ENCODE data around the gene DCAKD. TPM values are rescaled to one million over a fixed set of nuclear protein-coding genes. Genes with fewer than 3 reads are reported as not detected.
A peak's percentile ranks its signal among the peaks of the same experiment; 100 is the strongest.

The DCAKD gene
- total RNA-seq, 1 donor from 2014 or later: 68.1 TPM

DNA sequence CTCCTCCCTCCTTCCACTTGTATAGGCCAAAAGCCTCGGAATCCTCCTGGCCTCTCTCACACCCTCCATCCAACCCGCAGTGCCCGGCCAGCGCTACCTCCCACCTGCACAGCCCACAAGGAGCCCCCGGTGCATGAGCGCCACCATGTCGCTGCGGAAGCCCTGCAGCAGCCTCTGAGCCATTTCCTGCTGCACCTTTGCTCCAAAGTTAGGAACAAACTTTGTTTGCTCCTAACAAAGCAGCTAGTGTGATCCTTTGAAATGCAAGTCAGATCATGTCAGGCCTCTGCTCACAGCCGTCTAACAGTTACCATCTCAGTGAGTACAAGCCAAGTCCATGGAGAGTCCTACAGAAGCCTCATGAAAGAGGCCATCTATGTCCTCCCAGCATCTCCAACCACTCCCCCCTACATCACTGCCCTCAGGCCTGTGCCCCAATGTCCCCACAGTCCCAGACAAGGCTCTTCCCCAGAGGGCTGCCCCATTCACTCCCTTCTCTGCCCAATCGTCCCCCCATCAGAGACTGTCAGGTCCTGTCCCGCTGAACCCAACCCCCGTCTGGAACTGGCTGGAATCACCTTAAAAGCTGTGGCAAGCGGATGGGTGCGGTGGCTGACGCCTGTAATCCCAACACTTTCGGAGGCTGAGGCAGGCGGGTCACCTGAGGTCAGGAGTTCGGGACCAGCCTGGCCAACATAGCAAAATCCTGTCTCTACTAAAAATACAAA is 7.5 kb downstream of the DCAKD start:
- no peaks in the 10 kb centered on the region for H3K9me3 Mint-ChIP-seq (ENCODE audit: low read depth)
- H3K36me3 Mint-ChIP-seq (ENCODE audit: insufficient read depth): peaks cover 2% of the 10 kb centered on the region
- TF ChIP-seq, protein P1, sequence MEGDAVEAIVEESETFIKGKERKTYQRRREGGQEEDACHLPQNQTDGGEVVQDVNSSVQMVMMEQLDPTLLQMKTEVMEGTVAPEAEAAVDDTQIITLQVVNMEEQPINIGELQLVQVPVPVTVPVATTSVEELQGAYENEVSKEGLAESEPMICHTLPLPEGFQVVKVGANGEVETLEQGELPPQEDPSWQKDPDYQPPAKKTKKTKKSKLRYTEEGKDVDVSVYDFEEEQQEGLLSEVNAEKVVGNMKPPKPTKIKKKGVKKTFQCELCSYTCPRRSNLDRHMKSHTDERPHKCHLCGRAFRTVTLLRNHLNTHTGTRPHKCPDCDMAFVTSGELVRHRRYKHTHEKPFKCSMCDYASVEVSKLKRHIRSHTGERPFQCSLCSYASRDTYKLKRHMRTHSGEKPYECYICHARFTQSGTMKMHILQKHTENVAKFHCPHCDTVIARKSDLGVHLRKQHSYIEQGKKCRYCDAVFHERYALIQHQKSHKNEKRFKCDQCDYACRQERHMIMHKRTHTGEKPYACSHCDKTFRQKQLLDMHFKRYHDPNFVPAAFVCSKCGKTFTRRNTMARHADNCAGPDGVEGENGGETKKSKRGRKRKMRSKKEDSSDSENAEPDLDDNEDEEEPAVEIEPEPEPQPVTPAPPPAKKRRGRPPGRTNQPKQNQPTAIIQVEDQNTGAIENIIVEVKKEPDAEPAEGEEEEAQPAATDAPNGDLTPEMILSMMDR (IDR thresholded peaks at IDR 0.05; ENCODE audit: unreplicated experiment): no peak
- no peak overlapping the region for H3K27ac Mint-ChIP-seq
- no peak for DNase-seq (ENCODE audit: low spot score, unreplicated experiment)
- H3K4me1 Mint-ChIP-seq (ENCODE audit: low read depth): peaks cover 3% of the 10 kb centered on the region
- H3K4me3 Mint-ChIP-seq (ENCODE audit: low read depth): no peak overlapping the region
- no peaks in the 10 kb centered on the region for H3K27me3 Mint-ChIP-seq

DNA sequence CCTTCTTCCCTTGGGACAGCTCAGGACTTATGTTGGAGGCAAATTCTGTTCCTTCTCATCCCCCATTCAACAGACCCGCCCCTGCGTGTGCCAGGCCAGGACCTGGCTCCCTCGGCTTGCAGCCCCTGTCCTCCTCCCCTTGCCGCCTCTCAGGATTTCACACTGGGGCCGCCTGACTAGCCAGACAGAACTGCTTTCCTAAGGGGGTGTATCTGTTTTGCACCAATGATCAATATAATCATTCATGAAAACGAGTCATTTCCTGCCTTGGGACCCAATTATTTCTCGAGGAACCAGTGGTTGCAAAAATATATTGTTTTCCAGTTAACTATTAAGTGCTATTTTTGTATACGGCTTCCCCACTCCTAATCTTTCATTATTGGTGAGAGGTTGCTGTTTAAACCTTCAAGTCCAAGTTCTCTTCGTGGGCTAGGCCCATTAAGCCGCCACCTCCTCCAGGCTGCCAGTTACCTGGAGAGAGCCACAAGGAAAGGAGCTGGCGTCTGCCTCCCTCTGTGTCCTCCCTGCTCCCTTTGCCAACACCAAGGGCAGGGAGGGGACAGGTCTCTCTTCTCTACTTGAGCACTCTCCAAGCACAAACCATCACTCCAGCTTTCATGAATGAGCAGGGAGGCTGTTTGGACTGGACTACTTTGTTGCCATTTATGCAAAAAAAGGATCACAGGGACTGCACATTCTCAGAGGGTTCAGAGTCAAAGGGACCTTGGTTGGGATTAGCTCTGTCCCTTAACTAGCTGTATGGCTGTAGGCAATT is 8.9 kb downstream of the DCAKD start:
- no peak for DNase-seq (ENCODE audit: low spot score, unreplicated experiment)
- TF ChIP-seq, protein P1 (IDR thresholded peaks at IDR 0.05; ENCODE audit: unreplicated experiment): no peak
- H3K9me3 Mint-ChIP-seq (ENCODE audit: low read depth): no peaks in the 10 kb centered on the region
- H3K27me3 Mint-ChIP-seq: no peaks in the 10 kb centered on the region
- H3K4me1 Mint-ChIP-seq (ENCODE audit: low read depth): peaks cover 3% of the 10 kb centered on the region
- H3K4me3 Mint-ChIP-seq (ENCODE audit: low read depth): no peak overlapping the region
- no peak overlapping the region for H3K27ac Mint-ChIP-seq
- H3K36me3 Mint-ChIP-seq (ENCODE audit: insufficient read depth): peaks cover 2% of the 10 kb centered on the region

DNA sequence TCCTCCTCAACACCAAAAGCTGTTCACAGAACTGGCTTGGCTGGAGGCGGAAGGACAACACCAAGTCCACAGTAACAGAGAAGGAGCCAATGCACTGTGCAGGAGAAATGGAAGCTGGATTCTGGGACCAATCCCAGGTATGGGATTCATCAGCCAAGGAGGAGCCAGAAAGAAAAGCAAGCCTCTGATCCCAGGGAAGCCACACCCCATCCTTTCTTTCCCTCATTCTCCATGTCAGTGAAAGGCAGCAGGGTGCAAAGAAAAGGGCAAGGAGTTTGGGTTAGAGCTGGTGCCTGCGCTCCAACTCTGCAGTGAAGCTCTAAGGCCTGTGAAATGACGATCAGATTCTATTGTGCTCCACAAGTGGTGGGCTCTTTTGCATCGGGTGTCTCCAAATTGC is 11.0 kb downstream of the DCAKD start:
- Mint-ChIP-seq H3K4me3 (ENCODE audit: low read depth) (no peak overlapping the region), H3K9me3 (ENCODE audit: low read depth) (no peaks in the 10 kb centered on the region), H3K27ac (no peak overlapping the region), H3K36me3 (ENCODE audit: insufficient read depth) (no peaks in the 10 kb centered on the region), H3K27me3 (no peaks in the 10 kb centered on the region), H3K4me1 (ENCODE audit: low read depth) (peaks cover 3% of the 10 kb centered on the region)
- TF ChIP-seq, protein P1 (IDR thresholded peaks at IDR 0.05; ENCODE audit: unreplicated experiment): no peak
- DNase-seq (ENCODE audit: low spot score, unreplicated experiment): no peak

DNA sequence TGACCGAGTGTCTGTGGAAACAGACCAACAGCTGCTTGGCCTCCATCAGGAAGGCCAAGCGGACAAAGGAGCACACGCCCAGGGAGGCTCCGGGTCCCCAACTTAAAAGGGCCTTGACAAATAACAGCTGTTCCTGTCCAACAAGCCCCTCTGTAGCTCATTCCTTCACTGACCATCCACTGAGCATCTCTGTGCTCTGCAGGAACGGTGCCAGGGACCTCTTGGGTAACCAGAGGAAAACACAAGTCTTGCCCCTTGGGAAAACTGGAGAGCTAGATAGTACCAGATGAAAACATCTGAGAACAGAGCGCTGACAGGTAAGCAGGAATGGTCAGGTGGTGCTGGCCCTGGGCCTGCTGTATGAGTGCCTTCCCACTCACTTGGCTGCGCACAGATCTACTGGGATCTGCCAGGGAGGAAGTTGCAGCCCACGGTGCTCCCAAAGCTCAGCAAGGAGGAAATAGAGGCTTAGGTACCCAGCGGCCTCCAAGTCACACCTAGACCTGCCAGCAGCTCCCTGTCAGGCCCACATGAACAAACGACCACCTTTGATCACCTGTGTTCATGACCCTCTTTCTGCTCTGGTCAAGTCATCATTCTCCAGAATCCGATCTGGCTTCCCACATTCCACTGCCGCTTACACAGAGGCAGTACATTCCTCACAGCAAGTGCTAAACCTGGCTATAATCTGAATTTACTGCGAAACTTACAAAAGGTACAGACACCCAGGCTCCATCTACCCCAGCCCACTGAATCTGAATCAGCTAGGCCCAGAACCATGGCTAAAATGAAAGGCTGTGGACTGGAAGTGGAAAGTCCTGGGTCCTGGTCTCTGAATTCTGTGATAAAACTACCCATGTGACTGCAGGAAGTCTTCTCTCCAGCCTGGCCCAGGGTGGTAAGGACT is 12.5 kb downstream of the DCAKD start:
- Mint-ChIP-seq H3K4me1 (ENCODE audit: low read depth) (peaks cover 3% of the 10 kb centered on the region), H3K36me3 (ENCODE audit: insufficient read depth) (peaks cover 3% of the 10 kb centered on the region), H3K27me3 (no peaks in the 10 kb centered on the region), H3K4me3 (ENCODE audit: low read depth) (no peak overlapping the region), H3K9me3 (ENCODE audit: low read depth) (no peaks in the 10 kb centered on the region), H3K27ac (no peak overlapping the region)
- DNase-seq (ENCODE audit: low spot score, unreplicated experiment): no peak
- TF ChIP-seq, protein P1 (IDR thresholded peaks at IDR 0.05; ENCODE audit: unreplicated experiment): no peak

- Mint-ChIP-seq H3K27ac (peak overlapping the region; percentile 37), H3K36me3 (ENCODE audit: insufficient read depth) (peaks cover 9% of the 10 kb centered on the region), H3K9me3 (ENCODE audit: low read depth) (no peaks in the 10 kb centered on the region), H3K27me3 (no peaks in the 10 kb centered on the region), H3K4me1 (ENCODE audit: low read depth) (no peaks in the 10 kb centered on the region), H3K4me3 (ENCODE audit: low read depth) (no peak overlapping the region)
- TF ChIP-seq, protein P1 (IDR thresholded peaks at IDR 0.05; ENCODE audit: unreplicated experiment): no peak
- no peak for DNase-seq (ENCODE audit: low spot score, unreplicated experiment)
Observed at GRCh38 chr17:45036691-45037090, 14.7 kb downstream of the DCAKD start.

All from progenitor cell of endocrine pancreas (in vitro differentiated cells).